Panc1 (cell line): Measurements from ENCODE around the gene KCNQ1OT1. TPM values are rescaled to one million over a fixed set of nuclear protein-coding genes. Genes with fewer than 3 reads are reported as not detected.

Experiments used
- ATAC-seq: fragments of 200-7000 bp; cut with Tn5 transposase; 2 replicates; pipeline ENCODE4 v1.9.1; 2020; ENCODE audit warnings: mild to moderate bottlenecking, moderate library complexity
- BruUV-seq: library from RNA; stranded (reverse); fragments of 400-500 nt; replicated peaks from 2 replicates; lab custom pipeline; 2021; lab: Mats Ljungman, UMichigan
- CTCF ChIA-PET: fragments of 300-600 bp; sonication (Branson Sonifier 250); formaldehyde crosslinking; loops from one replicate; lab custom pipeline; 2022; ENCODE audit warnings: antibody characterized with exemption; lab: Charles Lee
- POLR2A ChIA-PET: fragments of 300-600 bp; sonication (Branson Sonifier 250); formaldehyde crosslinking; loops from one replicate; lab custom pipeline; 2022; ENCODE audit warnings: antibody characterized with exemption; lab: Charles Lee
- DNase-seq: peaks from one replicate; pipeline ENCODE4 v3.0.0-alpha.2; 2010; ENCODE audit warnings: low read depth, low spot score
- H3K27ac ChIP-seq: 2 replicates; pipeline ENCODE4 v1.5.1; 2011; ENCODE audit warnings: mild to moderate bottlenecking, low read length, inconsistent platforms
- H3K27me3 ChIP-seq: fragments of 200-500 bp; sonication (Bioruptor generic); 2 replicates; pipeline ENCODE4 v1.6.0; 2014; ENCODE audit warnings: low read length, inconsistent platforms; ENCODE audit not compliant: control insufficient read depth, insufficient read depth
- H3K36me3 ChIP-seq: fragments of 200-500 bp; sonication (Bioruptor generic); 2 replicates; pipeline ENCODE4 v1.5.1; 2014; ENCODE audit warnings: inconsistent platforms, mild to moderate bottlenecking, low read length, moderate library complexity; ENCODE audit not compliant: control insufficient read depth, insufficient read depth
- H3K4me1 ChIP-seq: 2 replicates; pipeline ENCODE4 v1.5.1; 2011; ENCODE audit warnings: inconsistent platforms, mild to moderate bottlenecking, low read length, moderate library complexity; ENCODE audit not compliant: control insufficient read depth, insufficient read depth
- H3K4me3 ChIP-seq, 2 experiments: 2 replicates each; pipeline ENCODE4 v1.5.1; 2011 to 2012; ENCODE audit warnings: low read depth in 2 of 2, low read length in 2 of 2, mild to moderate bottlenecking in 2 of 2, inconsistent platforms in 1 of 2, moderate library complexity in 1 of 2
- H3K9me3 ChIP-seq: fragments of 200-500 bp; sonication (Bioruptor generic); 2 replicates; pipeline ENCODE4 v1.5.1; 2014; ENCODE audit warnings: low read depth, mild to moderate bottlenecking, inconsistent platforms, low read length, moderate library complexity; ENCODE audit not compliant: control insufficient read depth, insufficient read depth
- CTCF ChIP-seq: fragments of 450-650 bp; IDR thresholded peaks from 2 replicates; pipeline ENCODE4 v1.5.1; 2017; ENCODE audit warnings: mild to moderate bottlenecking
- POLR2AphosphoS5 ChIP-seq: IDR thresholded peaks from 2 replicates; pipeline ENCODE4 v1.6.1; 2012; ENCODE audit warnings: mild to moderate bottlenecking, low read depth, low read length, moderate library complexity
- REST ChIP-seq, 2 experiments: IDR thresholded peaks; 2 replicates each; pipeline ENCODE4 v1.6.1; 2011 to 2012; ENCODE audit warnings: low read depth in 2 of 2, control low read depth in 1 of 2, low read length in 1 of 2, mild to moderate bottlenecking in 1 of 2, moderate library complexity in 1 of 2; ENCODE audit not compliant: insufficient read depth in 1 of 2
- SIN3A ChIP-seq: IDR thresholded peaks from 2 replicates; pipeline ENCODE4 v1.6.1; 2012; ENCODE audit warnings: low read depth, mild to moderate bottlenecking, low read length, moderate library complexity, borderline replicate concordance; ENCODE audit not compliant: insufficient read depth
- TCF7L2 ChIP-seq: IDR thresholded peaks from 2 replicates; pipeline ENCODE4 v1.6.1; 2011; ENCODE audit warnings: mild to moderate bottlenecking, low read depth, low read length, inconsistent platforms
- in situ Hi-C: cut with HindIII; loops from 2 replicates; pipeline ENCODE4 v1.10.0; 2016; ENCODE audit warnings: low sequenced_read_pairs, low pct_unique_long_range_greater_than_20kb
- intact Hi-C: fragments of 100-400 bp; cut with micrococcal nuclease; formaldehyde crosslinking; loops from one replicate; pipeline ENCODE4 v1.10.0; 2022; ENCODE audit not compliant: unreplicated experiment
- total RNA-seq: library from RNA; stranded (reverse); gene quantifications from one replicate; pipeline ENCODE4 v1.2.1, GENCODE V29; 2021; ENCODE audit not compliant: unreplicated experiment

Gene KCNQ1OT1
- total RNA-seq, 1 experiment from 2014 or later, result 1.3 TPM

- no TSS peak for BruUV-seq
- CTCF ChIA-PET, result no interaction called here
- no peak for ATAC-seq
Measured at GRCh38 chr11:2670541-2671100, 29.2 kb downstream of the KCNQ1OT1 start.

GRCh38 chr11:2669634-2670469 lies 29.9 kb downstream of the KCNQ1OT1 start:
- POLR2A ChIA-PET, result no interaction called here
- intact Hi-C loops, result no loop called here
- CTCF ChIA-PET, result no interaction called here
- Histone ChIP-seq H3K9me3 (no peaks in the 10 kb centered on the region), H3K4me1 (no peaks in the 10 kb centered on the region), H3K27ac (no peak overlapping the region), H3K36me3 (no peaks in the 10 kb centered on the region), H3K27me3 (no peaks in the 10 kb centered on the region), H3K4me3 (no peak overlapping the region)
- in situ Hi-C loops, result no loop called here
- DNase-seq (no peak), ATAC-seq (no peak)
- no TSS peak for BruUV-seq
- TF ChIP-seq SIN3A (no peak), TCF7L2 (no peak), POLR2AphosphoS5 (no peak), CTCF (no peak)

More at GRCh38 chr11:2670541-2671100, 29.2 kb downstream of the KCNQ1OT1 start:
- no peaks in the 10 kb centered on the region for H3K9me3 ChIP-seq
- TF ChIP-seq SIN3A, result no peak
- no peak for TF ChIP-seq POLR2AphosphoS5
- TF ChIP-seq REST (IDR thresholded peaks at IDR 0.05; ENCODE audit: insufficient read depth in 1 of 2, low read depth in 2 of 2, low read length in 1 of 2), result no peak
- TF ChIP-seq CTCF, result no peak
- no peak for TF ChIP-seq TCF7L2
- in situ Hi-C loops (no loop called here), intact Hi-C loops (no loop called here)
- no peaks in the 10 kb centered on the region for H3K27me3 ChIP-seq
- no peaks in the 10 kb centered on the region for H3K36me3 ChIP-seq
- H3K4me3 ChIP-seq, result no peak overlapping the region
- POLR2A ChIA-PET, result no interaction called here
- H3K27ac ChIP-seq, result no peak overlapping the region
- no peaks in the 10 kb centered on the region for H3K4me1 ChIP-seq
- DNase-seq, result no peak
